Liver (tissue), 9 donors: ENCODE data around the gene CDKL2. TPM values are rescaled to one million over a fixed set of nuclear protein-coding genes. Genes with fewer than 3 reads are reported as not detected.

ENCODE experiments used
- DNase-seq: peaks from one replicate; pipeline ENCODE4 v3.0.0-alpha.2; 2017; ENCODE audit warnings: low spot score
- H3K27ac ChIP-seq, 2 donors: one replicate each; pipeline ENCODE4 v1.7.0; 2013; ENCODE audit warnings: inconsistent platforms in 2 of 2, low read length in 2 of 2, control low read depth in 1 of 2, low read depth in 1 of 2, mild to moderate bottlenecking in 1 of 2
- H3K27me3 ChIP-seq, 4 donors: one replicate each; pipeline versions ENCODE4 v1.6.1 to v1.7.0; 2013; ENCODE audit warnings: low read length in 3 of 4, inconsistent platforms in 1 of 4, mild to moderate bottlenecking in 1 of 4, moderate library complexity in 1 of 4; ENCODE audit not compliant: control insufficient read depth in 4 of 4, insufficient read depth in 4 of 4
- H3K36me3 ChIP-seq, 4 donors: one replicate each; pipeline versions ENCODE4 v1.6.1 to v1.7.0; 2013; ENCODE audit warnings: low read length in 3 of 4, mild to moderate bottlenecking in 3 of 4, low read depth in 1 of 4, moderate library complexity in 1 of 4; ENCODE audit not compliant: control insufficient read depth in 4 of 4, insufficient read depth in 3 of 4
- H3K4me1 ChIP-seq, 4 donors: one replicate each; pipeline versions ENCODE4 v1.6.1 to v1.7.0; 2013; ENCODE audit warnings: low read length in 3 of 4, mild to moderate bottlenecking in 3 of 4, moderate library complexity in 1 of 4; ENCODE audit not compliant: control insufficient read depth in 4 of 4, insufficient read depth in 4 of 4
- H3K4me3 ChIP-seq, 3 donors: one replicate each; pipeline versions ENCODE4 v1.6.1 to v1.7.0; 2013; ENCODE audit warnings: low read length in 3 of 3, control low read depth in 1 of 3, low read depth in 1 of 3, mild to moderate bottlenecking in 1 of 3
- H3K9ac ChIP-seq, 2 donors: one replicate each; pipeline ENCODE4 v1.7.0; 2013; ENCODE audit warnings: low read length in 2 of 2, mild to moderate bottlenecking in 2 of 2, moderate library complexity in 2 of 2, control low read depth in 1 of 2, low read depth in 1 of 2
- H3K9me3 ChIP-seq, 4 donors: one replicate each; pipeline versions ENCODE4 v1.6.1 to v1.7.0; 2013; ENCODE audit warnings: low read length in 3 of 4; ENCODE audit not compliant: control insufficient read depth in 4 of 4
- FOXA1 ChIP-seq: IDR thresholded peaks from 2 replicates; pipeline ENCODE4 v1.6.1; 2016; ENCODE audit warnings: antibody characterized with exemption
- GABPA ChIP-seq, 2 donors: IDR thresholded peaks in 1 of 2; conservative IDR thresholded peaks in 1 of 2; 2 replicates each; pipeline ENCODE4 v1.6.1; 2016; ENCODE audit warnings: antibody characterized with exemption in 2 of 2, mild to moderate bottlenecking in 1 of 2, moderate library complexity in 1 of 2
- HNF4A ChIP-seq, 2 donors: conservative IDR thresholded peaks; 2 replicates each; pipeline ENCODE4 v1.6.1; 2016; ENCODE audit warnings: antibody characterized with exemption in 2 of 2, mild to moderate bottlenecking in 2 of 2
- HNF4G ChIP-seq: IDR thresholded peaks from 2 replicates; pipeline ENCODE4 v1.6.1; 2016; ENCODE audit warnings: antibody characterized with exemption
- JUND ChIP-seq, 2 donors: IDR thresholded peaks; 2 replicates each; pipeline ENCODE4 v1.6.1; 2016; ENCODE audit warnings: antibody characterized with exemption in 2 of 2
- MAX ChIP-seq: IDR thresholded peaks from 2 replicates; pipeline ENCODE4 v1.6.1; 2016; ENCODE audit warnings: antibody characterized with exemption
- REST ChIP-seq: IDR thresholded peaks from 2 replicates; pipeline ENCODE4 v1.6.1; 2016; ENCODE audit warnings: antibody characterized with exemption, mild to moderate bottlenecking
- RXRA ChIP-seq, 2 donors: IDR thresholded peaks; 2 replicates each; pipeline ENCODE4 v1.6.1; 2017 to 2018; ENCODE audit warnings: antibody characterized with exemption in 2 of 2, mild to moderate bottlenecking in 1 of 2
- SP1 ChIP-seq: IDR thresholded peaks from 2 replicates; pipeline ENCODE4 v1.6.1; 2018; ENCODE audit warnings: antibody characterized with exemption, mild to moderate bottlenecking
- TAF1 ChIP-seq: conservative IDR thresholded peaks from 2 replicates; pipeline ENCODE4 v1.6.1; 2016; ENCODE audit warnings: antibody characterized with exemption, mild to moderate bottlenecking
- ZBTB33 ChIP-seq: IDR thresholded peaks from 2 replicates; pipeline ENCODE4 v1.6.1; 2016; ENCODE audit warnings: antibody characterized with exemption
- WGBS: extraction: QIAGEN DNeasy Blood & Tissue Kit; methylation state at CpG from one replicate; pipeline ENCODE4 v1.1.7; 2013; 5-methylcytosine and 5-hydroxymethylcytosine counted together
- polyA plus RNA-seq, 2 donors: library from polyadenylated mRNA; stranded (reverse) in 1 of 2; unstranded in 1 of 2; fragments of 200-250 nt in 1 of 2; fragments of >200 nt in 1 of 2; fragmentation: Nextera tagmentation in 1 of 2; extraction: Ambion mirVana in 1 of 2; gene quantifications; one replicate each; pipeline versions ENCODE4 v1.2.1 to v1.2.3, GENCODE V29; 2013 to 2015
- total RNA-seq, 2 donors: library from RNA; depleted of rRNA; stranded (reverse); fragments of >200 nt; gene quantifications; one replicate each; pipeline ENCODE4 v1.2.3, GENCODE V29; 2014
- donor health status: healthy.
- donor health status: healthy.
- donor health status: healthy.
- donor health status: healthy.
- donor health status: healthy.

Gene CDKL2
- total and polyA plus RNA-seq, 4 donors, result 0.02 to 0.14 (median 0.08) TPM; not detected in 1

- Histone ChIP-seq H3K27ac (no peak overlapping the region), H3K27me3 (no peaks in the 10 kb centered on the region), H3K36me3 (no peaks in the 10 kb centered on the region), H3K9me3 (no peaks in the 10 kb centered on the region), H3K9ac (no peak overlapping the region), H3K4me3 (no peak overlapping the region), H3K4me1 (no peaks in the 10 kb centered on the region)
- no peak for DNase-seq
- TF ChIP-seq FOXA1 (no peak), RXRA (IDR thresholded peaks at IDR 0.05) (no peak), GABPA (IDR thresholded peaks at IDR 0.05 in 1 of 2, conservative IDR thresholded peaks at IDR 0.05 in 1 of 2) (no peak)
- 90% methylated on average over 4 of the region's 4 CpGs for WGBS
These were observed 24.4 kb downstream of the CDKL2 start for GRCh38 chr4:75605928-75606327.

DNA sequence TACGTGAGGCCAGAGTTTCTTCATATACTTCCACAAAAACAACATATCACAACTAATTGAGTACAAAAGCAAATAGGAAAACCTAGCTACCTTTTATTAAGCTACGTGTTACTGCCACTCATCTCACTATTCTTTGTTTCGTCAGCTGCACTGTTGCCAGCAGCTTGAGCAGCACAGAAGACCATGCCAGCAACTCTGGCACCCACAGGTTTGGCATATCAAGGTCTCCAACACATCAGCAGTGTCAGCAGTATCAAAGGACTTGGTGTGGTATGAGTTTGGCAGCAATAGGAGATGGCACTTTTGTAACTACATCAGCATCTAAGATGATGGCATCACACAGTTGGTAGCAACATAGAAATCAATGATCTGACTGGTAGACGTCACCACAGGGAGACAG, 30.7 kb downstream of the CDKL2 start:
- no peaks in the 10 kb centered on the region for H3K27me3 ChIP-seq
- H3K4me3 ChIP-seq, result no peak overlapping the region
- DNase-seq, result no peak
- WGBS, result 94% methylated on average over 4 of the region's 4 CpGs
- TF ChIP-seq HNF4A (conservative IDR thresholded peaks at IDR 0.05) (no peak), FOXA1 (no peak), SP1 (no peak), TAF1 (no peak), JUND (IDR thresholded peaks at IDR 0.05) (no peak)
- no peak overlapping the region for H3K9ac ChIP-seq
- H3K9me3 ChIP-seq, result no peaks in the 10 kb centered on the region
- H3K27ac ChIP-seq, result no peak overlapping the region
- H3K36me3 ChIP-seq, result no peaks in the 10 kb centered on the region
- H3K4me1 ChIP-seq, result no peaks in the 10 kb centered on the region

- no peaks in the 10 kb centered on the region for H3K27me3 ChIP-seq
- H3K27ac ChIP-seq, result no peak overlapping the region
- no peak overlapping the region for H3K9ac ChIP-seq
- no peak for TF ChIP-seq ZBTB33
- TF ChIP-seq GABPA (IDR thresholded peaks at IDR 0.05 in 1 of 2, conservative IDR thresholded peaks at IDR 0.05 in 1 of 2), result no peak
- TF ChIP-seq REST, result no peak
- TF ChIP-seq JUND (IDR thresholded peaks at IDR 0.05), result no peak
- no peak for TF ChIP-seq SP1
- no peak for TF ChIP-seq MAX
- TF ChIP-seq RXRA (IDR thresholded peaks at IDR 0.05), result no peak
- TF ChIP-seq HNF4G, result no peak
- WGBS, result 84% methylated on average over 3 of the region's 3 CpGs
- H3K9me3 ChIP-seq, result no peaks in the 10 kb centered on the region
- no peaks in the 10 kb centered on the region for H3K36me3 ChIP-seq
- DNase-seq, result no peak
- H3K4me1 ChIP-seq, result no peaks in the 10 kb centered on the region
- H3K4me3 ChIP-seq, result no peak overlapping the region
These were observed 31.9 kb downstream of the CDKL2 start for GRCh38 chr4:75598390-75598789.
